Thyroid gland (tissue), 4 donors: ENCODE data around the gene MAGI2.

Experiments used
- POLR2A ChIP-seq, 2 donors: fragments of 450-650 bp; IDR thresholded peaks; one replicate each; pipeline ENCODE4 v1.6.1; 2017; ENCODE audit warnings: antibody characterized with exemption in 2 of 2, mild to moderate bottlenecking in 2 of 2, moderate library complexity in 1 of 2
- TF ChIP-seq, protein P1 (sequence below), 6 experiments: fragments of 200-600 bp in 3 of 6; fragments of 450-650 bp in 3 of 6; sonication (generic) in 3 of 6; IDR thresholded peaks; one replicate each; pipeline ENCODE4 v1.5.1; 2016 to 2019; ENCODE audit warnings: antibody characterized with exemption in 6 of 6, mild to moderate bottlenecking in 2 of 6, inconsistent platforms in 1 of 6, moderate library complexity in 1 of 6

GRCh38 chr7:78334426-78334825, 1119.0 kb downstream of the MAGI2 start:
- TF ChIP-seq, protein P1, sequence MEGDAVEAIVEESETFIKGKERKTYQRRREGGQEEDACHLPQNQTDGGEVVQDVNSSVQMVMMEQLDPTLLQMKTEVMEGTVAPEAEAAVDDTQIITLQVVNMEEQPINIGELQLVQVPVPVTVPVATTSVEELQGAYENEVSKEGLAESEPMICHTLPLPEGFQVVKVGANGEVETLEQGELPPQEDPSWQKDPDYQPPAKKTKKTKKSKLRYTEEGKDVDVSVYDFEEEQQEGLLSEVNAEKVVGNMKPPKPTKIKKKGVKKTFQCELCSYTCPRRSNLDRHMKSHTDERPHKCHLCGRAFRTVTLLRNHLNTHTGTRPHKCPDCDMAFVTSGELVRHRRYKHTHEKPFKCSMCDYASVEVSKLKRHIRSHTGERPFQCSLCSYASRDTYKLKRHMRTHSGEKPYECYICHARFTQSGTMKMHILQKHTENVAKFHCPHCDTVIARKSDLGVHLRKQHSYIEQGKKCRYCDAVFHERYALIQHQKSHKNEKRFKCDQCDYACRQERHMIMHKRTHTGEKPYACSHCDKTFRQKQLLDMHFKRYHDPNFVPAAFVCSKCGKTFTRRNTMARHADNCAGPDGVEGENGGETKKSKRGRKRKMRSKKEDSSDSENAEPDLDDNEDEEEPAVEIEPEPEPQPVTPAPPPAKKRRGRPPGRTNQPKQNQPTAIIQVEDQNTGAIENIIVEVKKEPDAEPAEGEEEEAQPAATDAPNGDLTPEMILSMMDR (IDR thresholded peaks at IDR 0.05), result no peak
- no peak for TF ChIP-seq POLR2A (IDR thresholded peaks at IDR 0.05)
